ENCODE measurements around the gene ZC3H12A. TPM values are rescaled to one million over a fixed set of nuclear protein-coding genes. Genes with fewer than 3 reads are reported as not detected.

ZC3H12A gene
- total and polyA plus RNA-seq, 8 donors = 8.4 to 89.3 (median 29.0) TPM

- no peaks in the 10 kb centered on the region for H3K27me3 ChIP-seq
- peak overlapping the region; percentile 93 to 99 (median 97) for H3K27ac ChIP-seq
These were observed 3.6 kb downstream of the ZC3H12A start for GRCh38 chr1:37477946-37478345.

DNA sequence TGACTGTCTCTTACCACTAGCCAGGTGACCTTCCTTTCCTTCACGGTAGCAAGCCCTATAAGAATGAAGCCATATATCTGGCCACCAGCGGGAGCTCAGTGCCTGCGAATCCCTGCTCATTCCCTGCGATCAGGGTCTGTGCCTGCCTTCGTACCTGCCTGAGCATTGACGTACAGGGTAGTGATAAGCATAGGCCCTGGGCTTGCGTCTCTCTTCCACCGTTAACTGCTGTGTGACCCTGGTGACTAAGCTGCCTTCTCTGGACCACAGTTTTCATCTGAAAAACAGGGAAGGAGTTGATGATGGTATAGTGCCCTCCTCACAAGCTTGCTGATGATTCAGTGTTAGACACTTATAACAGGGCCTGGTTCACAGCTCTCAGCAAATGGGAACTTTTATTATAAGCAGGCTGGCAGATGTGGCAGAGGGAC is 4.1 kb downstream of the ZC3H12A start:
- H3K4me3 ChIP-seq = peak overlapping the region; percentile 36 to 93 (median 72)
- TF ChIP-seq POLR2A (IDR thresholded peaks at IDR 0.05) = no peak
- peak in 1 of 3 donors; percentile 70 for TF ChIP-seq POLR2AphosphoS5 (IDR thresholded peaks at IDR 0.05)
- intact Hi-C loops (cut with DNase I; ENCODE audit: low total_unique reads) = no loop called here
- peak; percentile 33 to 53 for DNase-seq
- WGBS, 5 donors = 33 to 66% (median 52%) methylated on average over 8 of the region's 8 CpGs
- H3K27me3 ChIP-seq = no peaks in the 10 kb centered on the region
- no peaks in the 10 kb centered on the region for H3K9me3 ChIP-seq
- H3K4me1 ChIP-seq = peaks cover 68 to 88% (median 78%) of the 10 kb centered on the region in 4 donors
- peaks cover 43 to 61% (median 51%) of the 10 kb centered on the region in 4 donors for H3K36me3 ChIP-seq
- peak overlapping the region; percentile 93 to 99 (median 97) for H3K27ac ChIP-seq

More at GRCh38 chr1:37477946-37478345, 3.6 kb downstream of the ZC3H12A start:
- DNase-seq = no peak
- intact Hi-C loops (cut with DNase I; ENCODE audit: low total_unique reads) = no loop called here
- Histone ChIP-seq H3K36me3 (peaks cover 38 to 56% (median 46%) of the 10 kb centered on the region in 4 donors), H3K9me3 (no peaks in the 10 kb centered on the region), H3K4me1 (peaks cover 70 to 88% (median 79%) of the 10 kb centered on the region in 4 donors), H3K4me3 (peak overlapping the region; percentile 58 to 93 (median 87))
- WGBS, 5 donors = 46 to 75% (median 53%) methylated on average over 5 of the region's 5 CpGs
- TF ChIP-seq POLR2AphosphoS5 (IDR thresholded peaks at IDR 0.05) = no peak
- no peak for TF ChIP-seq CTCF (IDR thresholded peaks at IDR 0.05)
- TF ChIP-seq EP300 (IDR thresholded peaks at IDR 0.05) = no peak
- TF ChIP-seq POLR2A (IDR thresholded peaks at IDR 0.05) = no peak

GRCh38 chr1:37478890-37479254 is 4.5 kb downstream of the ZC3H12A start:
- H3K4me1 ChIP-seq = peaks cover 68 to 88% (median 78%) of the 10 kb centered on the region in 4 donors
- H3K27ac ChIP-seq = peak overlapping the region; percentile 93 to 99 (median 97)
- H3K27me3 ChIP-seq = no peaks in the 10 kb centered on the region
- DNase-seq = peak in 1 of 2 donors; percentile 35
- TF ChIP-seq POLR2AphosphoS5 (IDR thresholded peaks at IDR 0.05) = no peak
- no peak for TF ChIP-seq POLR2A (IDR thresholded peaks at IDR 0.05)
- TF ChIP-seq CTCF (IDR thresholded peaks at IDR 0.05) = no peak
- TF ChIP-seq EP300 (IDR thresholded peaks at IDR 0.05) = no peak
- H3K9me3 ChIP-seq = no peaks in the 10 kb centered on the region
- peak overlapping the region; percentile 36 to 93 (median 72) for H3K4me3 ChIP-seq
- intact Hi-C loops (cut with DNase I; ENCODE audit: low total_unique reads) = no loop called here
- WGBS, 5 donors = 9 to 33% (median 14%) methylated on average over 3 of the region's 3 CpGs
- H3K36me3 ChIP-seq = peaks cover 47 to 65% (median 55%) of the 10 kb centered on the region in 4 donors

DNA sequence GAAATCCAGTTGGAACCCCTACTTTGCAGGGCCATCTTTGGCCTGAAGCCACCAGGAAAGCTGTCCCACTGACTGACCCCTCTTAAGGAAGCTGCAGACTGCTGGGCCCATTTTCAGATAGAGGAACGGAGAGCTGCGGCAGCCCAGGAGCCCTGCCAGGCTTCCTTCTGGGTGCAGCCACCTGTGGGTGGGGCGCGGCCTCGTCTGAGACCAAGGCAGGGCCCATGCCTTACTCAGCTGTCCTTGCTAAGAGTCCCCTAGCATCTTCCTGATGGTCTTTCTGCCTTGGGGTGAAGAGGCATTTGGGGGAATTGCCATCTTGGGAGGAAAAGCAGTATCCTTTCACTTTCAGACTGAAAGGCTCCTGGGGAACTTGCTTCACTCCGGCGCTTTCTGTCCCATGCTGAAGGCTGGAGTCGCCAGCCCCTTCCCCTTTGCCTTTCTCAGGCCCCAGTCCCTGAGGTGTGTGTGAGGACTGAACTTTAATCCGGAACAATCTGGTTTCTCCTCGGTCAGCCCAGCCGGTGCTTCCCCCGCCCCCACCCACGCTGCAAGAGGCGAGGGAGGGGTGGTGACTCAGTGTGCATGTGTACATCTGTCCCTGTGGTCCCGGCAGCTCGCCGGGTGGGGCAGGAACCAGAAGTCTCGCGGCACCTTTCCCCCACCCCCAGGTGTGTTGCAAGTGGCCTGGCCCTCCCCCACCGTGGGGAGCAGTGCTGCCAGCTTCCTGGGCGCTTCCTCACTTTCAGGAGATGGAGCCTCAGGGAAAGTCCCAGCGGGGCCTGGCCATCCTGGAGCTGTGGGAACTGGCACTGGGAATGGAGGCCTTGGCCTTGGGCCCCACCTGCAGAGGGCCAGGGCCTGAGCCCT is 5.1 kb downstream of the ZC3H12A start:
- peaks cover 53 to 71% (median 61%) of the 10 kb centered on the region in 4 donors for H3K36me3 ChIP-seq
- peak; percentile 96 for DNase-seq
- WGBS, 5 donors = 2 to 11% (median 7%) methylated on average over 18 to 22 of the region's 22 CpGs
- intact Hi-C loops (cut with DNase I; ENCODE audit: low total_unique reads) = no loop called here
- peak overlapping the region; percentile 93 to 99 (median 97) for H3K27ac ChIP-seq
- no peaks in the 10 kb centered on the region for H3K27me3 ChIP-seq
- TF ChIP-seq POLR2AphosphoS5 (IDR thresholded peaks at IDR 0.05) (peak; percentile 66 to 98 (median 80)), EP300 (IDR thresholded peaks at IDR 0.05) (peak; percentile 21), CTCF (IDR thresholded peaks at IDR 0.05) (no peak), POLR2A (IDR thresholded peaks at IDR 0.05) (peak in 1 of 4 donors; percentile 48)
- peaks cover 72 to 93% (median 82%) of the 10 kb centered on the region in 4 donors for H3K4me1 ChIP-seq
- H3K4me3 ChIP-seq = peak overlapping the region; percentile 36 to 93 (median 72)
- no peaks in the 10 kb centered on the region for H3K9me3 ChIP-seq
